NCI-H748 treated with DMSO at 0.1 percent for 48 hours (cell line): ENCODE measurements around the gene SPATA13.

Experiments used
- DNase-seq: peaks from one replicate; lab custom pipeline; 2025; lab: John Stamatoyannopoulos, UW

SPATA13 gene

DNA sequence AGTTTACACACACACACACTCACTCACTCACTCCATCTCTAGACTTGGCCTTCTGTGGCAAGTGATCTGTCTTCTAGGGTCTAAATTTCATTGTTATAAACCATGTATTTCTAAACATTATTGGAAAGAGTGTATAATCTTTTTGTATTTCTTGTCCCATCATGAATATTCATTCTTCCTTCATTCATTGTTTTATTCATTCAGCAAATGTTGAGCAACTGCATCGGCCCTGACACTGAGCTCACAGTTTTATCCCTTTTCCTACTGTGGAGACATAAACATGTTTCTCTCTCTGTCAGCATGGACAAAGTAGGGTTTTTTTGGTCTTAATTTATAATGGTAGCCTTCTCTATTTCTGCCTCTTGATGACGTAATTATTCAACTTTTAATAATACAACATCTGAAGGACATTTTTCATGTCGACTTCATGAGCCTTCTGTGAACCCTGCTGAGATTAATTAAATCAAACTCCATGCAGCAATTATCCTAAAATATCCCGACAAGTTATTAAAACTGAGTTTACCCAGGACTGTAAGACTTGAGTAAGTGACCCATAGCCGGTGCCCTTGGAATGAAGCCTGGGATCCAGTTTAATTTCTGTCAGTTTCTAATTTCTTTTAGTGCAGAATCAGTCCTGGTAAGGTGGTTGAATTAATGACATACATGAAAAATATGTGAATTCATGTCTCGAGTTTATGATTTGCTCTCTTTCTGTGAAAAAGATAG, 7.3 kb downstream of the SPATA13 start:
- DNase-seq = no peak

DNA sequence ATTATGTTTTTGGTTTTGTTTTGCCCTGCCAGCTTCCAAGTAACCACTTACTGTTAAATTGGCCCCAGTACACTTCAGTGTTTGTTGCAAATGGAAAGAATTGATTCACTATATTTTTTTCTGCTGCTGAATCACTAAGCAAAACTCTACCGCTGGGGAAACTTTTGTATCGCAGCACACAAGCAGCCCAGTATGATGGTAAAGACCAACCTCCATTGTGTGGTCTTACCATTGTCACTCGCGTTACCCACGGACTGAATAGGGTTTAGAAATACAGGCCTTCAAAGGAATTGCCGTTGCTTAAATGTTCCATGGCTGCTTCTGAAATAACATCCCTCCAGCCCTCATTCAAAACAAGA, 7.9 kb downstream of the SPATA13 start:
- DNase-seq = no peak

DNA sequence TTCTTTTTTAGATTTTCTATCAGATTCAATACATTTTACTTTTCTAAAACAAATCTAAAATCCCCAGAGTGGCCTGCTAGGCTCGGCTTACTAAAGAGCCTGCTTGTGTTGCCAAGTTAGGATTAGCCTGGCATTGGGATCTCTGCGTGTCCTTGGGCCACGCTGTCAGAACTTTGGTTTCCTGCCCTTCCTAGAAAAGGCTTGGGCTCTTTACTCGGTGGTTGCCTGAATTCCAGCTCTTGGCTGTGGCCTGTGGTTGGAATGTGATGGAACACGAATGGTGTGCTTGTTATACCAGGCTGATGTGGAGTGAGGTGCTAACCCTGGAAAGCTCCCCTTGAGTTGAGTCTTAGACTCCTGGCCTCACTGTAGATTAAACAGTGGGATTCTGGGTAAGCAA, 8.5 kb downstream of the SPATA13 start:
- DNase-seq = no peak

DNA sequence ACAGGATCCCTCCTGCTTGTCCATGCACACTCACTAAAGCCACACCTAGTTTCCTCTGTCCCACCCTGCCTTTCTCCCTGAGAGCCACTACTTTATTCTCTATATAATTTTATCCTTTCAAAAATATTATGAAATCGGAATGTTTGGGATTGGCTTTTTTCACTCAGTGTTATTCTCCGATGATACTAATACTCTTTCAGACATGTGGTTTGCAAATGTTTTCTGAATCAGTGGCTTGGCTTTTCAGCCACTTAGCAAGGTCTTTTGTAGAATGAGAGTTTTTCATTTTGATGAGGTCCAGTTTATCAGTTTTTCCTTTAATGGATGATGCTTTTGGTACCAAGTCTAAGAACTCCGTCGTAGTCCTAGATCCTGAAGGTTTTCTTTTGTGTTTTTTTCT, 11.6 kb downstream of the SPATA13 start:
- DNase-seq = no peak

DNA sequence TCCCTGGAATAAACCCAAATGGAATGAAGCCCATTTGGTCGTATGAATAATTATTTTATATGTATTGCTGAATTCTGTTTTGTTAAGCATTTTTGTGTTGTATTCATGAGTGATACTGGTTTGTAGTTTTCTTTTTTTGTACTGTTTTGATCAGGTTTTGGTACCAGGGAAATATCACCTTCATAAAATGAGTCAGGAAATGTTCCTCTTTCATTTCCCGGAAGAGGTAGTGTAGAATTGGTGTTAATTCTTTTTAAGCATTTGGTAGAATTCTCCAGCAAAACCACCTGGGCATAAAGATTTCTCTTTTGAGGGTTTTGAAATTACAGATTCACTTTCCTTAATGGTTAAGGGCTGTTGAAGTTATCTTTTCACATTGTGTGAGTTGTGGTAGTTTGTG, 13.3 kb downstream of the SPATA13 start:
- DNase-seq = no peak

DNA sequence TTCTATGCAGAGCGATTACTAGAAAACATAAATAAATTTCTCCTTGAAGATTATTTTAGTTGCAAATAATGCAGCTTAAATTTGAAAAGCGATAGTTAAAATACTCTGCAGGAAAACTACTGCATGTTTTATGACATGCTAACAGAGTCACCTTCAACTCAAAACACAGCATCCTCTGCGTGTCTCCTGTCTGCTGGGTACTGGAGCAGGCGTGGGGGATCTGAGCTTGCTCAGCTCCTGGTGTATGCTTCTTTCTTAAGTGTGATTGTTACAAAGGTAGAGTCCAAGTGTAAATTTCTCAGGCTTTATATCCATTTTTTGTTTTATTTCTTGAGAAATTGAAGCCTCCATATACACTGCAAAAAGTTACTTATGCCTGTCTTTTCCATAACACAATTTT, 15.3 kb downstream of the SPATA13 start:
- no peak for DNase-seq

DNA sequence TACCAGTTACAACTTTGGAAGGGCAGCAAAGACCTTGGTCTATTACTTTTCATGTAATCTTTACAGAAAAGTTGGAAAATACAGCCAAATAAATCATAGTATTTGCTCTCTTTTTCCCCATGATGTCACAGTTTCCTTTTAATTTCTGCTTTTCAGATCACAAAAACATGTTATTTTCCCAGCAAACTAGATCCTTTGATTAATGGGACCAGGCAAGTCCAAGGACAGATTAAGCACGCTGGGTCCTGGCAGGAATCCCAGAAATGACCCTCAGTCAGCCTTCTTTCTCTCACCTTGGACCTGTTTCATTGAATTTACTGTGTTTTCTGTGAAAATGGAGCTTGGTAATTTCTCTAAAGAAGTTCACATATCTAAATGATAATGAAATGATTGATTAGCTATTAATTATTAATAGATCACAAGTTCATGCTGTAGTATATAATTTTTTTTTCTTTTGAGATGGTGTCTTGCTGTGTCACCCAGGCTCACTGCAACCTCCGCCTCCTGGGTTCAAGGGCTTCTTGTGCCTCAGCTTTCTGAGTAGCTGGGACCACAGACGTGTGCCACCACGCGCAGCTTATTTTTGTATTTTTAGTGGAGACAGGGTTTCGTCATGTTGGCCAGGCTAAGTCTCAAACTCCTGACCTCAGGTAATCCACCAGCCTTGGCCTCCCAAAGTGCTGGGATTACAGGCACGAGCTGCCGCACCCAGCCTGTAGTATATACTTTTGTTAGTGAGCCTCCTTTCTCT, 16.0 kb downstream of the SPATA13 start:
- DNase-seq = no peak

DNA sequence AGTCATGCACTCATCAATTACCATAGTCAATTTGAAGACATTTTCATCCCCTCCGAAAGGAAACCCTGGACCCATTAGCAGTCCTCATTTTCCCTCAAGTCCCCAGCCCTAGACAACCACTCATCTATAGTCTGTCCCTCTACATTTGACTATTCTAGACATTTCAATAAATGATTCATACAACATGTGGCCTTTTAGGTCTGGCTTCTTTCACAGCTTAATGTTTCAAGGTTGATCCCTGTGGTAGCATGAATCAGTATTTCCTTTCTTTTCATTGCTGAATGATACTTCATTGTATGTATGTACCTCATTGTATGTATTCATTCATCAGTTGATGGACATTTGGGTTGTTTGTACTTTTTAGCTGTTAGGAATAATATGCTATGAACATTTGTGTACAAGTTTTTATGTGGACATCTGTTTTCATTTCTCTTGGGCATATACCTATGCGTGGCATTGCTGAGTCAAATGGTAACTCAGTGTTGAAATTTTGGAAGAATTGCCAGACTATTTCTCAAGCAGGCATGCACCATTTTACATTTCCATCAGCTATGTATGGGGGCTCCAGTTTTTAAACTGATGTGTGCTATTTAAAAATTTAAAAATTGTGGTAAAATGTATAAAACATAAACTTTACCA, 18.4 kb downstream of the SPATA13 start:
- no peak for DNase-seq

DNA sequence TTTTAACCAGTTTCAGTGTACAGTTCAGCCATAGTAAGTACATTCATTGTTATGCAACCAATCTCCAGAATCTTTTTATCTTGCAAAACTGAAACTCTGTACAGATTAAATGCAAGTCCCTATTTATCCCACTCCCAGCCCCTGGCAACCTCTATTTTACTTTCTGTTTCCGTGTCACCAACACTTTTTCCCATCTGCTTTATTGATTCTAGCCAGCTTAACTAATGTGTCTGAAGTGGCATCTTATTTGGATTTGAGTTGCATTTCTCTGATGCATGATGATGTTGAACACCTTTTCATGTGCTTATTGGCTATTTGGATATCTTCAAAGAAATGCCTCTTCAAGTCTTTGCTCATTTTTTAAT, 18.9 kb downstream of the SPATA13 start:
- DNase-seq = no peak

DNA sequence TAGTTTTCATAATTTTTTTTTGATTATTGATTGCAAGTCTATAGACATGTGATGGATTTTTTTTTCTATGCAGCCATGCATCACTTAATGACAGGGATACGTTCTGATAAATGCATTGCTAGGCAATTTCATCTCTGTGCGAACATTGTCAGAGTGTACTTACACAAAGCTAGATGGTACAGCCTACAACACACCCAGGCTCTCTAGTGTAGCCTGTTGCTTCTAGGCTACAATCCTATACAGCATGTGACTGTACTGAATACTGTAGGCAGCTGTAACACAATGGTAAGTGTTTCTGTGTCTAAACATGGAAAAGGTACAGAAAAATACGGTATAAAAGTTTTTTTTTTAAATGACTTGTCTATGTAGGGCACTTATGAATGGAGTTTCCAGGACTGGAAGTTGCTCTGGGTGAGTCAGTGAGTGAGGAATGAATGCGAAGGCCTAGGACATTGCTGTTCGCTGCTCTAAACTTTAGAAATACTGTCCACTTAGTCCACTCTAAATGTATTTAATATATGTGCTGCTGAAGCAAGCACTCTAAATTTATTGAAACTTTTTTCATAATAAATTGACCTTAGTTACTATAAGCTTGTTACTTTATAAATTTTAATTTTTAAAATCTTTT, 20.3 kb downstream of the SPATA13 start:
- DNase-seq = no peak

DNA sequence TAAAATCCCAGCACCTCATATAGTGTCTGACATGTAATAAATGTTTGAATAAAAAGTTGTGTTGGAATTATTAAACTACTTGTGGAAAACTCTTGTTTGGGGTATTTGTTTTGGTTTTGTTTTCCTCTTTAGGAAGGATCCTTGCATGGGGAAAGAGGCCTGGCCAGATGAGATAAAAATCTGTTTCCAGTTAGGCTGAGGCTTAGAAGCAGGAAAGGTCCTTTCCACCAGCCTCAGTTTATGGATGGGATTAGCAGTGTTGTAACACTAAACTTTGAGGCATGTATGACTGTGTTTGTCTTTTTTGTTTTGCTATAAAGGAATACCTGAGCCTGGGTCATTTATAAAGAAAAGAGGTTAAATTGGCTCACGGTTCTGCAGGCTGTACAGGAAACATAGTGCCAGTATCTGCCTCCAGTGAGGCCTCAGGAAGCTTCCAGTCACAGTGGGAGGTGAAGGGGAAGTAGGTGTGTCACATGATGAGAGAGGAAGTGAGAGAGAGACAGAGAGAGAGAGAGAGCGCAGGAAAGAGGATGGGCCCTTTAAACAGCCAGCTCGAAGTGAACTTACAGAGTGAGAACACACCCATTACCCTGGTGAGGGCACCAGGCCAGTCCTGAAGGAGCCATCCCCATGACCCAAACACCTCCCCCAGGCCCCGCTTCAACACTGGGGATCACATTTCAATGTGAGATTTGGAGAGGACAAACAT, 21.6 kb downstream of the SPATA13 start:
- no peak for DNase-seq

DNA sequence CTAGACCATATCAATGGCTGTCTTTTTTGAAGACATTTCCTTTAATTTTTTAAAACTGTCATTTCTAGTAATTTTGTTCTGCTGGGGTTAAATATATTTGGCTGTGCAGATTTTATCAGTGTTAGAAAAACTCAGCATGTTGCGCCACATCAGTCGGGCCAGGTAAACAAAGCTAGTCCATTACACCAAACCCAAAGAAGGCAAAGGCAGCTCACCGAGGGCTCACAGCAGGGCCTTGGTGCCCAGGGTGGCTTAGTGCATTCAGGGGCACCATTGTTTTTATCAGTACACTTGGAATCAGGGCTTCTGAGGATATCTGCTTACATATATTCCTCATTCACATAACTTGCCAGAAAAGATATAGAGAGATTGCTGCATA, 22.2 kb downstream of the SPATA13 start:
- DNase-seq = no peak

DNA sequence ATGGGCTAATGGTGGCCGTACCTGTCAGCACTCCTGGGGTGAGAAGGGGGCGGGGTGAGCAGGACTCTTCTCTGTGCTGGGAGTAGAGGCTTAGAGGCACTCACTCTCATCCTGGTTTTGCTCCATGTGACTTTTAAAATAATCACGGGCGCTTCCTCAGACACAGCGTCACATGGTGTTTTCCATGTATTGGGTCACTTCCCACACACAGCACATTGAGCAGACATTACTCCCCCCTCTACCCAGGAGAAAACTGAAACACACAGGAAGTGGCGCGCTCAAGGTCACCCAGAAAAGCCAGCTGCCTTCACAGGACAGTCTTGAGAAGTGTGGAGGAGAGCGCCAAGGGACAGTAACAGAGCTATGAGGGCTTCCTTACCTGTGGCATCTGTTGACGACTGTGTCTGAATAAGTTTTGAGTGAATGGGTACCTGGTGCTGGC, 23.2 kb downstream of the SPATA13 start:
- DNase-seq = no peak

DNA sequence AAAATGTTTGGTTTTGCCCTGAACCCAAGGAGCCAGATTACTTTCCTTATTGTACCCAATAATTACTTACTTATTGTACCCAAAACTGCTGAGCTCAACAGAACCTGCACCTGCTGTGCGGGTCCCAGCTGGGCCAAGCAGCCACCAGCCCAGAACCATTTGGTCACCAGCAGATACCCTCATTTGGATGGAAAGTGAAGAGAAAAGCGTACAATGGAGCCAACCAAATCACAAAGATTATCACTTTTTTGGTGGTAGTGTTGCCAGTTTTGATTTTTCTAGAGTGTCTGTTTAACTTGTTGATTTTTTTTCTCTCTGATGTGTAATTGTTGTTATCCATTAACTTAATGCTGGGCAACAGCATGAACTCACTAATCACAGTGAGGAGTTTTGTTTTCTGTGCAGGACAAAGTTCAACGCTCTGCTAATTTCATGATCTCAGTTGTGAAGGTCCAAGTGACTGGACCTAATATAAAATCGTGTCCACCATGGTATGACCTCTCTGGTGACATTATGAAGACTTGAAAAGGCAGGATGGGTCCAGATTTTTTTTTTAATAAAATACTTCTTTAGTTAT, 23.8 kb downstream of the SPATA13 start:
- DNase-seq = no peak

DNA sequence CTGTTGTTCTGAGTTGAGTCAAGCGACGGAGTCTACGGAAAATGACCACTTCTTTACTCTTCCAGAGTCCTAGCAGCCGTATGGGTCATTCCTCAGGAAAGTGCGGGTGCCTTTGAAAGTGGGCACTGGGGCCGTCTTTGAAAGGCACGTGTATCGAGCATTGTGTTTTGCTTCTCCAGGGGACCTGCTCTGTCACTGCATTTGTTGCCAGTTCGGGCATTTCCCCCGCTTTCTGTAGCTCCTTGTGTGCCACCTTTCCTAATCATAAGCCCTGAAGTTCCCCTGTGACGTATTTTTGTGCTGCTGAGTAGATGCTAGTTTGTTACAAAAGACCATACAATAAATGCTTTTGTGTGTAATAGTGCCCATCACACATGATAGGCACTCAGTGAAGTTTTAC, 24.4 kb downstream of the SPATA13 start:
- no peak for DNase-seq

DNA sequence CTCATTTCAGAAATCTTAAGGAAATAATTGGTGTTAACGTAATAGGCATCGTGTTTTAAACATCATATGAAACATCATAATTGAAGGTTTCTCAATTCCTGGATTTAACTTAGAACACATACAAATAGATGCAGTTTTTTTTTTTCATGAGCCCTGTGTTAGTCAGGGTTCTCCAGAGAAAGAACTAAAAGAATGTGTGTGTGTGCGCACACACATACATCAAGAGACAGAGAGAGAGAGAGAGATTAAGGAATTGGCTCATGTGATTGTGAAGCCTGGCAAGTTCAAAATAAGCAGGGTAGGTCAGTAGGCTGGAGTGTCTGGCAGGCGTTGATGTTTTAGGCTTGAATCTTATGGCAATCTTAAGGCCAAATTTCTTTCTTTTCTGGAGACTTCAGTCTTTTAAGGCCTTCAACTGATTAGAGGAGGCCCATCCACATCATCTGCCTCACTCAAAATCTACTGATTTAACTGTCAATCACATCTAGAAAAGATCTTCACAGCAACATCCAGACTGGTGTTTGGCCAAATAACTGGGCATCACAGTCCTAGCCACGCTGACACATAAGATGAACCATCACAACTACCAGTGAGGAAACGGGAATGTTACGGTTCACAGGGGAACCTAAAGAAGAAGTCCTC, 25.2 kb downstream of the SPATA13 start:
- no peak for DNase-seq

DNA sequence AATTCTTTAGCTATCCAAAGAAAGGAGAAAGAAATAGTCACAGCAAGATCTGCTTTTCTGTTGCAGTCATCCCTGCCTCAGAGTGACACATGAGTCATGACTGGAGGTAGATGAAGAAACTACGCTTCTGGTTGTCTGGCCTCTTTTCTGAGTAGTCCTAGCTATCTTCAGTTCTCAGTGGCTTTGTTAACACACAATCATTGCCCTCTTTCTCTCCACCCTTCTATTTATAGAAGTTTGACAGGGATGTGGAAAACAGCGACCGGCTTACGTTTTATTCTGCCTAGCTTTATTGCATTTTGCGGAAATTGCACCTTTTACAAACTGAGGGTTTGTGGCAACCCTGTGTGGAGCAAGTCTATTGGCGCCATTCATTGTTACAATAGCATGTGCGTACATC, 26.7 kb downstream of the SPATA13 start:
- no peak for DNase-seq

DNA sequence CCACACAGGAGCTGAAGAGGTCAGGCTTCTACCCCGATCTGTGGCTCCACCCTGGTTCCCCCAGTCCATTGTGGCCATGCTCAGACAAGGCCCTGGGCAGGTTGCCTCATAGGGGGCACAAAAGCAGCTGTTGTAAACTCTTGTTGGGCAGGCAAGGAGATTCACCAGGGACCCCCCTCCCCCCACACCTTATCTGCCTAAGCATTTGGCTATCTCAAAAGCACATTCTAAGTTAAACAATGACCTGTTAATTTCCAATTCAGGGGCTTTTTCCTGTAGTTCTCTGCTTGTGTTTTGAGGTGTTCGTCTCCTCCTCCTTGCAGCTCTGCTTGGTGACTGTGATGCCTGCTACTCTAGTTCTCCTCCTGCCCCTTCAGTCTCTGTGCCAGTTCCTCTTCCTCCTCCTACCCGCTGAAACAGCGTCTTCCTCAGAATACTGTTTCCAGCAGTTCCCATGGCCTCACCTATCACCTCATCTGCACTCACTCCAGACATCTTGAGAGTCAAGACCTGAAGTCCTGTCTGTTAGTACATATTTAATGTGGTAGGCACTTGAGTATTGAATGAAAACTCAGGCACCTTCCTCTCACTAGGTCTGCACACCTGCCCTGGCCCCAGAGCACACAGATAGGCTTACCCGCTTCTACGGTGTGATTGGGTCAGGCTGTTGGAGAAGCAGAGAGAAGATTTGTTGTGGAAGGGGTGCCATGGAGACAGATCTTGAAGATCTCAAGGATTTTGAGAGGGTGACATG, 31.7 kb downstream of the SPATA13 start:
- DNase-seq = no peak

DNA sequence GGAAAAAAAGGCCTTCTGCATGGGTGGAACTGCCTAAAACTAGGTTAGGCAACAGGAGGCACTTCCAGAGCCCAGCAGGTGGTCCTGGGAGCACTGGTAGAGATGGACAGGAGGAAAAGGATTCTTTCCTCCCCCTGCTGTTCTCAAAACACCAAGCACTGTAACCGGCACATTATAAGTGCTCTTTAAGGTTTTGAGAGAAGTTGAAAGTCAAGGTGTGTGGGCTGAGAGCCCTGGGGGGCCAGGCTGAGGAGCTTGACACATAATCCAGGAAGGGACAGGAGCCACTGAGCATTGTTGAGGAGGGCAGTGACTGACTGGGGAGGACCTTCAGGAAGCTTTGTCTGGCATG, 32.3 kb downstream of the SPATA13 start:
- DNase-seq = no peak

DNA sequence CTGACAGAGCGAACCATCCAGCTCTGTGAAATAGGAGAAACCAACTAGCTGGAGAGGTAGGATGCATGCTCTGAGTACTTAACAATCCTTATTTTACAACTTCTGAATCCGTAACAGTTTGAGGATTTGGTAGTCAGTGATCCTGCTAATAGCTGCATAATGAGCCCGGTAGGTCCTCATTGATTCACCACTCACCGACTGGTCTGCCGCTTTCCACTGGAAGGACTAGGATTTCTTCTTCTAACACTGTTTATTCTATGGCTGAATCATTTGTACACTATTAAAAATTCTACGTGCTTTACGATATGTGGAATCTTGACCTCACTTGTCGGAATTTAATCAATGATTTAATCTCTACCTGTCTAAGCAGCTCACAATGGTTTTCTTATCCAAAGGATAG, 33.9 kb downstream of the SPATA13 start:
- no peak for DNase-seq

DNA sequence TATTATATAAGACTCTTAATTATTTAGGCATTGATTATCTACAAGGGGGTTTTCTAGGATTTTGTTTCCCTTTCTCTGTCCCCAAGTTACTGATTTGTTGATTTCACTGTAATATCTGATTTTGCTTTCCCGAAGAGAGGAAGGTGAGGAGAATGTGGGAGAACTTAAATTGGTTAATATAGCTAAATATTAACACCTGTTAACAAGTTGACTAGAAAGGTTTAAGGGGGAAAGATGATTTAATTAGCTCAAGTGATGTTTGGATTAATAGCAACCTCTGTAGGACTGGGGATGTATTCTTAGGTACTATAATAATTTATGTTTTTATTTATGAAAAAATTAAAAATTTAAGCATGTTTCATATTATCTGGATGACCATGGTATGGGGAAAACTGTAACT, 35.1 kb downstream of the SPATA13 start:
- no peak for DNase-seq
